NCI-H1417 treated with DMSO at 0.1 percent for 48 hours (cell line): ENCODE results near the gene ANKS1A.
"Not testable (repeated sequence)": the region's sequence is repeated elsewhere in the genome, so short reads cannot be mapped to it uniquely, and the experiment has no call there.

Experiments
- DNase-seq: peaks from one replicate; lab custom pipeline; 2025; lab: John Stamatoyannopoulos, UW

ANKS1A gene

GRCh38 chr6:35124356-35124755 is 235.3 kb downstream of the ANKS1A start:
- DNase-seq: no peak

DNA sequence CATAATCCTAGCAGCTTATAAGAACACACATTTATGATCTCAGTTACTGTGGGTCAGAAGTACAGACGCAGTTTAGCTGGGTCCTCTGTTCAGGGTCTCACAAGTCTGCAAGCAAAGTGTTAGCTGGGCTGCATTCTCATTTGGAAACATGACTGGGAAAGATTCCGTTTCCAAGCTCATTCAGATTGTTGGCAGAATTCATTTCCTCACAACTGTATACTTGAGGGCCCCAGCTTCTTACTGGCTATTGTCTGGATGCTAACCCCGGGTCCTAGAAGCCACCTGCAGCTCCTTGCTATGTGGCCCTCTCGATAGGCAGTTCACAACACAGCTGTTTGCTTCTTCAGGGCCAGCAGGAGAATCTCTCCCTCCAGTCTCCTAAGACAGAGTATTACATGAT is 239.0 kb downstream of the ANKS1A start:
- DNase-seq: no peak

DNA sequence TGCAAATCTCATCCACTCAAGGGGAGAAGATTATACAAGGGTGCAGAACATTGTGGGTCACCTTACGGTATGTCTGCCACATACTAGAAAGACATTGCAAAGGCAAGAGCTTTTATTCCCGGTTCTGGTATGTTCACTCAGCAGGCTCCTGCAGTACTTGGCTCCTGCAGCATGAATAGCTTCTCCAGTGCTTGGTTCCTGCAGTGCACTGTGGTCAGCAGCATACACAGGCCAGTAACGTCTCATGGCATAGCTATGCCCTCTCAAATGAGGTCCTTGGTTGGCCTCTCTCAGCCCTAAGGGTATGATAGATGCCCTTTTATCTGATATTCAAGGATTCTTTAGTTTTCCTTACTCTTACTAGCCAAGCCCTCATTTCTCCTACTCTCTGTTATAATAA is 239.4 kb downstream of the ANKS1A start:
- DNase-seq: no peak

DNA sequence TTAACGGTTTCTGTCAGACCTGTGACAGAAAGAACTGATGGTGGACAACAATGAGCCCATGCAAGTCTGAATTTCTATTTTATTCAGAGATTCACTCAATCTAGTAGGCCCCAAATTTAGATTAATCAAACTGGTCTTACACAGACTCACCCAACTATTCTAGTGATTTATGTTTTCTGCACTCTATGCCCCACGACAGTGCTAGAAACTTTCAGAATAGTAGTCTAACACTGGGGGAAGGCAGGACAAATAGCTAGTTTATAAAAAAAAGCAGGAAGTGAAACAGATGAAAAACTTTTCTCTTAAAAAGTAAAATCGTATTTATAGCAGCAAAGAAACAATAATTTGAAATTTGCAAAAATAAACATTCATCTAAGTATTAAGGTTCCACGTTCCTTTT is 247.1 kb downstream of the ANKS1A start:
- DNase-seq: no peak

DNA sequence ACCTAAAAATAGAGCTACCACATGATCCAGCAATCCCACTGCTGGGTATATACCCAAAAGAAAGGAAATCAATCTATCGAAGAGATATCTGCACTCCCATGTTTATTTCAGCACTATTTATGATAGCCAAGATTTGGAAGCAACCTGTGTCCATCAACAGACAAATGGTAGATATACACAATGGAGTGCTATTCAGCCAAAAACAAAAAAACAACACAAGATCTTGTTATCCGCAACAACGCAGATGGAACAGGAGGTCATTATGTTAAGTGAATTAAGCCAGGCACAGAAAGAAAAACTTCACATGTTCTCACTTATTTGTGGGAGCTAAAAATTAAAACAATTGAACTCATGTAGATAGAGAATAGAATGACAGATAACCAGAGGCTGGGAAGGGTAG is 249.1 kb downstream of the ANKS1A start:
- DNase-seq: not testable (repeated sequence)

- DNase-seq: no peak
Observed at GRCh38 chr6:35139470-35139869, 250.4 kb downstream of the ANKS1A start.

DNA sequence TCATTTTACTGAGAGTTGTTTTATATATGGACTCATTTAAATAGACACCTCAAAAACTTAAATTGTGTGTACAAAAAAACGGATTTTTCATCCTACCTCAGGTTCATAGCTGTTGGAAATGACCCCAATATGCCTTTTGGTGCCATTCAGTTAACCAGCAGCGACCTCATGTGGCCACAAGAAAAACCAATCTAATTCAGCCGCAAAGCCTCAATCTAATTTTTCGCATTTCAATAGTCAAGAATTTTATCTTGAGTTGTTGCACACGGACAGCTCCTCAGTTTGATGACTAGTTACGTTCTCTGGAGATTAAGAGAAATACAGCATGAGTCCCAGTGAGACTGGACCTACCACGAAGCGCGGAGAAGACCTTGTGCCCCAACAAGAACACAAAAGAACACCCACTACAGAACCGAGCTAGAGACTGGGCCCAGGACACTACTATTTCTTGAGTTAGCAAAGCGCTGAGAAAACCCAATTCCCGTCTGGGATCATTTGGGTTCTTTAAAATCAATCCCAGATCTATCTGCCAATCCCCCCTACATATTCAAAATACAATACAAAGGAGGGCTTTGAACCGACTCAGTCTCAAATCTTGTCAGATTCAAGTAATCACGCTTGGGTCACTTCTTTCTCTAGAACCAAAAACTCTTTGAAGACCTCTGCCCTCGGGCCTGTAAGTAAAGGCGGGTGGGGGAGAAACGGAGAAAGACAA is 251.0 kb downstream of the ANKS1A start:
- DNase-seq: peak; percentile 36

GRCh38 chr6:35140639-35141006 is 251.6 kb downstream of the ANKS1A start:
- no peak for DNase-seq
